BJ (cell line): ENCODE measurements around the gene SHC4. TPM values are rescaled to one million over a fixed set of nuclear protein-coding genes. Genes with fewer than 3 reads are reported as not detected.
"Not testable (repeated sequence)": the region's sequence is repeated elsewhere in the genome, so short reads cannot be mapped to it uniquely, and the experiment has no call there.

Experiments used
- CTCF ChIA-PET: fragments of 350-600 bp; formaldehyde crosslinking; extraction: SDS; loops from one replicate; lab custom pipeline; 2021; ENCODE audit warnings: antibody characterized with exemption, inconsistent platforms; lab: Yijun Ruan, JAX
- POLR2A ChIA-PET: fragments of 300-600 bp; sonication (Branson Sonifier 250); formaldehyde crosslinking; extraction: SDS; loops from one replicate; lab custom pipeline; 2021; ENCODE audit warnings: antibody characterized with exemption; lab: Charles Lee
- DNase-seq: peaks from one replicate; pipeline ENCODE4 v3.0.0-alpha.2; 2011; ENCODE audit warnings: low read depth
- H3K27me3 ChIP-seq: 2 replicates; pipeline ENCODE4 v1.6.0; 2011; ENCODE audit warnings: low read length; ENCODE audit not compliant: control insufficient read depth, insufficient read depth
- H3K36me3 ChIP-seq: 2 replicates; pipeline ENCODE4 v1.5.1; 2011; ENCODE audit warnings: low read length; ENCODE audit not compliant: control insufficient read depth, insufficient read depth
- H3K4me3 ChIP-seq: 2 replicates; pipeline ENCODE4 v1.5.1; 2011; ENCODE audit warnings: low read depth, mild to moderate bottlenecking, control low read depth, low read length
- CTCF ChIP-seq: IDR thresholded peaks from 2 replicates; pipeline ENCODE4 v1.5.1; 2011; ENCODE audit warnings: low read depth, mild to moderate bottlenecking, control low read depth, inconsistent platforms, low read length, moderate library complexity; ENCODE audit not compliant: insufficient read depth
- polyA plus RNA-seq: library from polyadenylated mRNA; depleted of rRNA; stranded (reverse); fragments of >200 nt; gene quantifications from 2 replicates; pipeline ENCODE4 v1.2.3, GENCODE V29; 2011

SHC4 gene
- polyA plus RNA-seq, 1 experiment = 0.74 TPM

- TF ChIP-seq CTCF = no peak
- ChIA-PET CTCF (interaction anchor here (0.6 to 4.0 kb wide), 4 partner anchors 7 to 173 kb away, joined by 3 to 48 read pairs (median 3); partner anchors contain the start of genes EID1, SECISBP2L and SHC4), POLR2A (no interaction called here)
- Histone ChIP-seq H3K27me3 (no peaks in the 10 kb centered on the region; the same call in 1 of the 2 replicates), H3K36me3 (no peaks in the 10 kb centered on the region), H3K4me3 (no peak overlapping the region)
- no peak for DNase-seq
Observed at GRCh38 chr15:48972750-48973503, 9.2 kb upstream of the SHC4 start.

- H3K27me3 ChIP-seq, H3K4me3 ChIP-seq, H3K36me3 ChIP-seq, DNase-seq, POLR2A ChIA-PET: not testable (repeated sequence)
- CTCF ChIA-PET = interaction anchor here (0.7 to 0.8 kb wide), 2 partner anchors 11 to 15 kb away, joined by 3 read pairs; no protein-coding TSS in a partner anchor
Observed at GRCh38 chr15:48970926-48971325, 7.2 kb upstream of the SHC4 start.

- CTCF ChIA-PET = interaction anchor here (0.8 to 5.2 kb wide), 4 partner anchors 15 to 125 kb away, joined by 3 to 43 read pairs (median 4); no protein-coding TSS in a partner anchor
Observed at GRCh38 chr15:48968066-48968465, 4.3 kb upstream of the SHC4 start.

GRCh38 chr15:48967336-48967735 lies 3.6 kb upstream of the SHC4 start:
- POLR2A ChIA-PET = interaction anchor here (0.6 kb wide), 1 partner anchor 73 kb away, joined by 3 read pairs; no protein-coding TSS in a partner anchor

More at GRCh38 chr15:48968066-48968465, 4.3 kb upstream of the SHC4 start:
- H3K27me3 ChIP-seq = no peaks in the 10 kb centered on the region
- no peak for DNase-seq
- POLR2A ChIA-PET = no interaction called here
- no peak overlapping the region for H3K4me3 ChIP-seq
- TF ChIP-seq CTCF = no peak
- no peaks in the 10 kb centered on the region for H3K36me3 ChIP-seq

GRCh38 chr15:48966595-48967301 lies 3.0 kb upstream of the SHC4 start:
- Histone ChIP-seq H3K36me3 (no peaks in the 10 kb centered on the region), H3K27me3 (no peaks in the 10 kb centered on the region), H3K4me3 (no peak overlapping the region)
- no peak for DNase-seq
- ChIA-PET CTCF (interaction anchor here (1.1 to 5.2 kb wide), 10 partner anchors 8 to 179 kb away, joined by 3 to 48 read pairs (median 6); partner anchors contain the start of gene EID1), POLR2A (no interaction called here)
- no peak for TF ChIP-seq CTCF

More at GRCh38 chr15:48967336-48967735, 3.6 kb upstream of the SHC4 start:
- CTCF ChIA-PET = interaction anchor here (1.5 to 5.2 kb wide), 6 partner anchors 8 to 126 kb away, joined by 3 to 48 read pairs (median 14); partner anchors contain the start of gene EID1
- no peak for DNase-seq
- H3K27me3 ChIP-seq = no peaks in the 10 kb centered on the region
- H3K36me3 ChIP-seq = no peaks in the 10 kb centered on the region
- TF ChIP-seq CTCF = no peak
- H3K4me3 ChIP-seq = no peak overlapping the region
